Activated T-helper 17 cell treated with anti-CD3 and anti-CD28 coated beads, Interleukin-2, amount 50 U/mL, for 72 hours (primary cell): ENCODE results near the gene FLNB. TPM values are rescaled to one million over a fixed set of nuclear protein-coding genes. Genes with fewer than 3 reads are reported as not detected.
A peak's percentile ranks its signal among the peaks of the same experiment; 100 is the strongest.
"Not testable (repeated sequence)": the region's sequence is repeated elsewhere in the genome, so short reads cannot be mapped to it uniquely, and the experiment has no call there.

Source experiments
- ATAC-seq: fragments of 150-1000 bp; cut with Tn5 transposase; replicated peaks from 2 replicates; pipeline ENCODE4 v1.10.0; 2021; ENCODE audit warnings: mild to moderate bottlenecking, moderate library complexity
- H3K27ac Mint-ChIP-seq: one replicate; pipeline ENCODE4 v1.8.0; 2022; ENCODE audit warnings: mixed read lengths
- H3K27me3 Mint-ChIP-seq: one replicate; pipeline ENCODE4 v1.8.0; 2022; ENCODE audit warnings: mixed read lengths
- H3K36me3 Mint-ChIP-seq: one replicate; pipeline ENCODE4 v1.8.0; 2022; ENCODE audit warnings: low read depth, mild to moderate bottlenecking, mixed read lengths
- H3K4me1 Mint-ChIP-seq: one replicate; pipeline ENCODE4 v1.8.0; 2022; ENCODE audit warnings: mixed read lengths
- H3K4me3 Mint-ChIP-seq: one replicate; pipeline ENCODE4 v1.8.0; 2022; ENCODE audit warnings: mild to moderate bottlenecking, mixed read lengths
- H3K9me3 Mint-ChIP-seq: one replicate; pipeline ENCODE4 v1.8.0; 2022; ENCODE audit warnings: mixed read lengths
- total RNA-seq, 2 donors: library from RNA; stranded (reverse); gene quantifications; one replicate each; pipeline ENCODE4 v1.2.3, GENCODE V29; 2022

FLNB gene
- total RNA-seq, 2 donors from 2014 or later = 22.5 to 23.6 TPM

- Mint-ChIP-seq H3K27ac (no peak overlapping the region), H3K36me3 (no peaks in the 10 kb centered on the region), H3K9me3 (no peaks in the 10 kb centered on the region), H3K27me3 (no peaks in the 10 kb centered on the region), H3K4me1 (peaks cover 5% of the 10 kb centered on the region), H3K4me3 (no peak overlapping the region)
- ATAC-seq = no peak
These were observed 35.6 kb upstream of the FLNB start for GRCh38 chr3:57972531-57973111.

GRCh38 chr3:57973715-57974477 lies 34.3 kb upstream of the FLNB start:
- no peaks in the 10 kb centered on the region for H3K36me3 Mint-ChIP-seq
- H3K27me3 Mint-ChIP-seq = no peaks in the 10 kb centered on the region
- ATAC-seq = no peak
- H3K9me3 Mint-ChIP-seq = no peaks in the 10 kb centered on the region
- H3K27ac Mint-ChIP-seq = no peak overlapping the region
- no peak overlapping the region for H3K4me3 Mint-ChIP-seq
- H3K4me1 Mint-ChIP-seq = peaks cover 4% of the 10 kb centered on the region

- H3K9me3 Mint-ChIP-seq = no peaks in the 10 kb centered on the region
- H3K27me3 Mint-ChIP-seq = no peaks in the 10 kb centered on the region
- no peak overlapping the region for H3K27ac Mint-ChIP-seq
These were observed 33.3 kb upstream of the FLNB start for GRCh38 chr3:57974796-57975388.

GRCh38 chr3:57977818-57978235 lies 30.4 kb upstream of the FLNB start:
- ATAC-seq = no peak
- Mint-ChIP-seq H3K27ac (no peak overlapping the region), H3K27me3 (no peaks in the 10 kb centered on the region), H3K9me3 (no peaks in the 10 kb centered on the region), H3K36me3 (no peaks in the 10 kb centered on the region), H3K4me1 (peaks cover 4% of the 10 kb centered on the region), H3K4me3 (no peak overlapping the region)

More at GRCh38 chr3:57974796-57975388, 33.3 kb upstream of the FLNB start:
- no peak for ATAC-seq
- H3K4me1 Mint-ChIP-seq = peaks cover 4% of the 10 kb centered on the region
- H3K4me3 Mint-ChIP-seq = no peak overlapping the region
- no peaks in the 10 kb centered on the region for H3K36me3 Mint-ChIP-seq

- Mint-ChIP-seq H3K27ac (no peak overlapping the region), H3K4me1 (peaks cover 7% of the 10 kb centered on the region), H3K4me3 (no peak overlapping the region), H3K27me3 (no peaks in the 10 kb centered on the region), H3K9me3 (no peaks in the 10 kb centered on the region), H3K36me3 (no peaks in the 10 kb centered on the region)
- ATAC-seq = no peak
These were observed 29.9 kb upstream of the FLNB start for GRCh38 chr3:57978316-57978715.

GRCh38 chr3:57980416-57980815 lies 27.8 kb upstream of the FLNB start:
- Mint-ChIP-seq H3K9me3 (no peaks in the 10 kb centered on the region), H3K27ac (no peak overlapping the region), H3K36me3 (no peaks in the 10 kb centered on the region), H3K4me1 (peaks cover 17% of the 10 kb centered on the region), H3K4me3 (no peak overlapping the region), H3K27me3 (no peaks in the 10 kb centered on the region)
- ATAC-seq = no peak

GRCh38 chr3:57981483-57982087 lies 26.6 kb upstream of the FLNB start:
- H3K27ac Mint-ChIP-seq = no peak overlapping the region

GRCh38 chr3:57982561-57983243 lies 25.5 kb upstream of the FLNB start:
- Mint-ChIP-seq H3K36me3 (no peaks in the 10 kb centered on the region), H3K9me3 (no peaks in the 10 kb centered on the region), H3K27ac (peak overlapping the region; percentile 55), H3K4me1 (peaks cover 17% of the 10 kb centered on the region), H3K27me3 (no peaks in the 10 kb centered on the region), H3K4me3 (no peak overlapping the region)
- ATAC-seq = no peak

More at GRCh38 chr3:57981483-57982087, 26.6 kb upstream of the FLNB start:
- Mint-ChIP-seq H3K9me3 (no peaks in the 10 kb centered on the region), H3K4me1 (peaks cover 17% of the 10 kb centered on the region), H3K36me3 (no peaks in the 10 kb centered on the region), H3K27me3 (no peaks in the 10 kb centered on the region), H3K4me3 (no peak overlapping the region)
- ATAC-seq = no peak

GRCh38 chr3:57983734-57984518 lies 24.3 kb upstream of the FLNB start:
- Mint-ChIP-seq H3K27ac (peak overlapping the region; percentile 80), H3K4me3 (peak overlapping the region; percentile 45), H3K36me3 (no peaks in the 10 kb centered on the region), H3K27me3 (no peaks in the 10 kb centered on the region), H3K9me3 (no peaks in the 10 kb centered on the region), H3K4me1 (peaks cover 17% of the 10 kb centered on the region)
- peak; percentile 99 for ATAC-seq

- H3K9me3 Mint-ChIP-seq = no peaks in the 10 kb centered on the region
- peak overlapping the region; percentile 58 for H3K27ac Mint-ChIP-seq
- H3K36me3 Mint-ChIP-seq = no peaks in the 10 kb centered on the region
- no peaks in the 10 kb centered on the region for H3K27me3 Mint-ChIP-seq
- H3K4me1 Mint-ChIP-seq = peaks cover 17% of the 10 kb centered on the region
- ATAC-seq = no peak
- no peak overlapping the region for H3K4me3 Mint-ChIP-seq
These were observed 22.8 kb upstream of the FLNB start for GRCh38 chr3:57985176-57985983.

- Mint-ChIP-seq H3K4me1 (peaks cover 17% of the 10 kb centered on the region), H3K27ac (no peak overlapping the region), H3K4me3 (no peak overlapping the region), H3K9me3 (no peaks in the 10 kb centered on the region), H3K36me3 (no peaks in the 10 kb centered on the region), H3K27me3 (no peaks in the 10 kb centered on the region)
- no peak for ATAC-seq
These were observed 22.3 kb upstream of the FLNB start for GRCh38 chr3:57985984-57986246.

GRCh38 chr3:57986261-57986660 lies 22.0 kb upstream of the FLNB start:
- Mint-ChIP-seq H3K36me3 (no peaks in the 10 kb centered on the region), H3K4me3 (no peak overlapping the region), H3K27ac (no peak overlapping the region), H3K27me3 (no peaks in the 10 kb centered on the region), H3K9me3 (no peaks in the 10 kb centered on the region), H3K4me1 (peaks cover 17% of the 10 kb centered on the region)
- ATAC-seq = no peak

GRCh38 chr3:57989198-57989597 lies 19.0 kb upstream of the FLNB start:
- ATAC-seq, H3K27me3 Mint-ChIP-seq, H3K27ac Mint-ChIP-seq, H3K4me3 Mint-ChIP-seq, H3K4me1 Mint-ChIP-seq, H3K36me3 Mint-ChIP-seq, H3K9me3 Mint-ChIP-seq: not testable (repeated sequence)
